ENCODE data around the gene CD9.

DNA sequence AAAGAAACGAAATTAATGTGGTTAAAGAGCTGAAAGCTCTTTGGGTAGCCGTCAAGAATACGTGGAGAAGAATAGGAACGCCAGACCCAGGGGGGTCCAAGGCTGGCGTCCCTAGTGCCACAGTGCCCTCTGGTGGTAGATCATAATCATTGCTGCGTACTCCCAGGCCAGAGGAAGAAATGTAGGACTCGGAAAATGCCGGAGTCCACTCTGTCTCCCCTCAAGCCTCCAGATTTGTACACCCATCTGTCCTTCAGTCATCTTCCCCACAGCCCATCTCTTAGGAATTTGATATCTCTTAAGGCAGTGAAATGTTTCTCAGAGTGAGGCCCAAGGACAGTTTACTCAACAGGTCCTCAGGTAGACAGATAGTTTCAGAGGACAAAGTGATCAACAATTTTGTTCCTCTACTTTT lies 84.9 kb downstream of the CD9 start:
- no peak for TF ChIP-seq POLR2A (IDR thresholded peaks at IDR 0.05; ENCODE audit: low read depth, low read length)
- no peak for TF ChIP-seq POLR2AphosphoS5 (IDR thresholded peaks at IDR 0.05; ENCODE audit: low read depth, low read length)
